Spleen (tissue), 7 donors: ENCODE data around the gene FHL2.

Experiments used
- CTCF ChIP-seq, 11 experiments: fragments of 200-600 bp in 7 of 11; fragments of 450-650 bp in 4 of 11; sonication (generic) in 4 of 11; IDR thresholded peaks in 8 of 11; conservative IDR thresholded peaks in 3 of 11; 1 replicate in 7 of 11; 2 replicates in 4 of 11; pipeline versions ENCODE4 v1.4.0 to v1.8.0; 2016 to 2021; ENCODE audit warnings: antibody characterized with exemption in 11 of 11, inconsistent platforms in 4 of 11, mild to moderate bottlenecking in 1 of 11
- POLR2AphosphoS5 ChIP-seq, 3 donors: sonication (generic); formaldehyde crosslinking; IDR thresholded peaks; one replicate each; pipeline ENCODE4 v1.5.1; 2017; ENCODE audit warnings: antibody characterized with exemption in 3 of 3
- donor health status: DM: no; HTN: no; CAD: no; lungs with moderate emphysema.
- donor health status: DM: no; HTN: no; CAD: no.
- donor health status: DM: no; HTN: no; CAD: no.

GRCh38 chr2:105390454-105390853 is 8.4 kb downstream of the FHL2 start:
- TF ChIP-seq CTCF (IDR thresholded peaks at IDR 0.05 in 8 of 11, conservative IDR thresholded peaks at IDR 0.05 in 3 of 11) (no peak), POLR2AphosphoS5 (IDR thresholded peaks at IDR 0.05) (no peak)
